A549 (cell line): ENCODE data around the gene KCNG3.

Experiments
- BHLHE40 ChIP-seq: IDR thresholded peaks from 2 replicates; pipeline ENCODE4 v1.6.1; 2012; ENCODE audit warnings: low read depth, low read length, inconsistent platforms
- CHD2 ChIP-seq: fragments of 150-350 bp; IDR thresholded peaks from 2 replicates; pipeline ENCODE4 v1.6.1; 2014; ENCODE audit warnings: low read length; ENCODE audit not compliant: partially characterized antibody
- CHD4 ChIP-seq: fragments of 200-600 bp; sonication (generic); IDR thresholded peaks from 2 replicates; pipeline ENCODE4 v1.6.1; 2016; ENCODE audit warnings: antibody characterized with exemption, mild to moderate bottlenecking, borderline replicate concordance
- CTCF ChIP-seq: fragments of >200 bp; sonication (Bioruptor Twin); formaldehyde crosslinking; IDR thresholded peaks from 3 replicates; pipeline ENCODE4 v1.5.1; 2016
- E2F6 ChIP-seq: IDR thresholded peaks from 2 replicates; pipeline ENCODE4 v1.6.1; 2012; ENCODE audit warnings: low read depth, borderline replicate concordance
- EP300 ChIP-seq, 2 experiments: fragments of >200 bp; sonication (Bioruptor Twin); formaldehyde crosslinking; IDR thresholded peaks; 2 replicates in 1 of 2; 3 replicates in 1 of 2; pipeline ENCODE4 v1.6.1; 2016 to 2017
- KDM5A ChIP-seq: fragments of 200-600 bp; sonication (generic); IDR thresholded peaks from 2 replicates; pipeline ENCODE4 v1.6.1; 2016; ENCODE audit warnings: antibody characterized with exemption, mild to moderate bottlenecking
- POLR2A ChIP-seq: IDR thresholded peaks from 2 replicates; pipeline ENCODE4 v1.6.1; 2012; ENCODE audit warnings: mild to moderate bottlenecking, low read length
- RAD21 ChIP-seq, 2 experiments: fragments of >200 bp in 1 of 2; sonication (Bioruptor Twin) in 1 of 2; formaldehyde crosslinking in 1 of 2; IDR thresholded peaks in 1 of 2; conservative IDR thresholded peaks in 1 of 2; 2 replicates in 1 of 2; 3 replicates in 1 of 2; pipeline ENCODE4 v1.6.1; 2012 to 2018; ENCODE audit warnings: inconsistent platforms in 1 of 2
- RFX5 ChIP-seq: fragments of 450-650 bp; IDR thresholded peaks from 2 replicates; pipeline ENCODE4 v1.7.1; 2014; ENCODE audit warnings: antibody characterized with exemption, mild to moderate bottlenecking, moderate library complexity
- SREBF2 ChIP-seq: fragments of 450-650 bp; IDR thresholded peaks from 2 replicates; pipeline ENCODE4 v1.6.1; 2014; ENCODE audit warnings: mild to moderate bottlenecking, moderate library complexity
- TF ChIP-seq, protein P1 (sequence below): fragments of 250-450 bp; sonication (Bioruptor Pico); IDR thresholded peaks from 2 replicates; pipeline ENCODE4 v1.5.0; 2021; ENCODE audit warnings: mild to moderate bottlenecking, moderate library complexity, borderline replicate concordance
- TF ChIP-seq, protein P2 (sequence below): fragments of 450-650 bp; IDR thresholded peaks from 2 replicates; pipeline ENCODE4 v1.6.1; 2014; ENCODE audit warnings: antibody characterized with exemption

- no peak for TF ChIP-seq EP300 (IDR thresholded peaks at IDR 0.05)
- no peak for TF ChIP-seq CTCF
- TF ChIP-seq BHLHE40 = no peak
- no peak for TF ChIP-seq RAD21 (conservative IDR thresholded peaks at IDR 0.05 in 1 of 2, IDR thresholded peaks at IDR 0.05 in 1 of 2)
- TF ChIP-seq RFX5 = no peak
- TF ChIP-seq POLR2A = no peak
- TF ChIP-seq CHD4 = no peak
- no peak for TF ChIP-seq CHD2
- TF ChIP-seq, protein P1, sequence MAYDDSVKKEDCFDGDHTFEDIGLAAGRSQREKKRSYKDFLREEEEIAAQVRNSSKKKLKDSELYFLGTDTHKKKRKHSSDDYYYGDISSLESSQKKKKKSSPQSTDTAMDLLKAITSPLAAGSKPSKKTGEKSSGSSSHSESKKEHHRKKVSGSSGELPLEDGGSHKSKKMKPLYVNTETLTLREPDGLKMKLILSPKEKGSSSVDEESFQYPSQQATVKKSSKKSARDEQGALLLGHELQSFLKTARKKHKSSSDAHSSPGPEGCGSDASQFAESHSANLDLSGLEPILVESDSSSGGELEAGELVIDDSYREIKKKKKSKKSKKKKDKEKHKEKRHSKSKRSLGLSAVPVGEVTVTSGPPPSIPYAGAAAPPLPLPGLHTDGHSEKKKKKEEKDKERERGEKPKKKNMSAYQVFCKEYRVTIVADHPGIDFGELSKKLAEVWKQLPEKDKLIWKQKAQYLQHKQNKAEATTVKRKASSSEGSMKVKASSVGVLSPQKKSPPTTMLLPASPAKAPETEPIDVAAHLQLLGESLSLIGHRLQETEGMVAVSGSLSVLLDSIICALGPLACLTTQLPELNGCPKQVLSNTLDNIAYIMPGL = no peak
- TF ChIP-seq E2F6 = no peak
- no peak for TF ChIP-seq SREBF2
- TF ChIP-seq, protein P2, sequence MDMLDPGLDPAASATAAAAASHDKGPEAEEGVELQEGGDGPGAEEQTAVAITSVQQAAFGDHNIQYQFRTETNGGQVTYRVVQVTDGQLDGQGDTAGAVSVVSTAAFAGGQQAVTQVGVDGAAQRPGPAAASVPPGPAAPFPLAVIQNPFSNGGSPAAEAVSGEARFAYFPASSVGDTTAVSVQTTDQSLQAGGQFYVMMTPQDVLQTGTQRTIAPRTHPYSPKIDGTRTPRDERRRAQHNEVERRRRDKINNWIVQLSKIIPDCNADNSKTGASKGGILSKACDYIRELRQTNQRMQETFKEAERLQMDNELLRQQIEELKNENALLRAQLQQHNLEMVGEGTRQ = no peak
- TF ChIP-seq KDM5A = no peak
Observed at GRCh38 chr2:42452545-42452944, 41.2 kb downstream of the KCNG3 start.
